Cardiac fibroblast (primary cell): ENCODE results near the gene SLIT3.
"Not testable (repeated sequence)": the region's sequence is repeated elsewhere in the genome, so short reads cannot be mapped to it uniquely, and the experiment has no call there.

ENCODE experiments used
- DNase-seq, 2 donors: peaks; one replicate each; pipeline versions ENCODE4 v3.0.0 to v3.0.0-alpha.2; 2010; ENCODE audit warnings: low read depth in 2 of 2
- H3K4me3 ChIP-seq, 2 donors: replicated peaks in 1 of 2; 1 replicate in 1 of 2; 2 replicates in 1 of 2; pipeline ENCODE4 v1.5.1; 2011; ENCODE audit warnings: low read depth in 2 of 2, low read length in 2 of 2, mild to moderate bottlenecking in 2 of 2, moderate library complexity in 1 of 2
- CTCF ChIP-seq: IDR thresholded peaks from one replicate; pipeline ENCODE4 v1.5.1; 2011; ENCODE audit warnings: low read depth, mild to moderate bottlenecking, low read length, inconsistent platforms

The SLIT3 gene

DNA sequence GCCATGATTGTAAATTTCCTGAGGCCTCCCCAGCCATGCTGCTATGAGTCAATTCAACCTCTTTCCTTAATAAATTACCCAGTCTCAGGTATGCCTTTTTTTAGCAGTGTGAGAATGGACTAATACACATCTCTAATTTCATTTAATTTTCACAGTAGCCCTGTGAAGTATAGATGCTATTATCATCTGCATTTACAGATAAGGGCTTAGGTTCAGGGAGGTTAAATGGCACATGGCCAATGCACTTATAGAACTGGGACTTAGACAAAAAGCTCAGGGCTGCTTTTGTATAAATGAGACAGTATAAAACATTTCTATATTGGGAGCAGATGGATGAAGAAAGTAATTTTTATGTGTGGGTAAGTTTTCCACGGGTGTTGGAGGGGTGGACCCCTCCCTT lies 658.9 kb downstream of the SLIT3 start:
- no peak overlapping the region for H3K4me3 ChIP-seq
- TF ChIP-seq CTCF = no peak
- no peak for DNase-seq

DNA sequence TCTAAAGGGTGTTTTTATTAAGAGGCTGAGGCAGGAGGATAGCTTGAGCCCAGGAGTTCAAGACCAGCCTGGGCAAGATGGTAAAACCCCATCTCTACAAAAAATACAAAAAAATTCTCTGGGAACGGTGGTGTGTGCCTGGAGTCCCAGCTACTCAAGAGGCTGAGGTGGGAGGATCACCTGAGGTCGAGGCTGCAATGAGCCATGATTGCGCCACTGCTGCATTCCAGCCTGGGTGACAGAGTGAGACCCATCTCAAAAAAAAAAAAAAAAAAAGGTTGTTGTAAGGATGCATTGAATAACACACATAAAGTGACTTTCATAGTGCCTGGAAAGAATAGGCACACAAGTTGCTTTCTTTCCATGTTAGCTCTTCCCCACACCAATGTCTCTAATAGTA lies 662.1 kb downstream of the SLIT3 start:
- not testable (repeated sequence) for H3K4me3 ChIP-seq, DNase-seq

- no peak for TF ChIP-seq CTCF
- no peak overlapping the region for H3K4me3 ChIP-seq
Measured at GRCh38 chr5:168637793-168638192, 663.1 kb downstream of the SLIT3 start.

DNA sequence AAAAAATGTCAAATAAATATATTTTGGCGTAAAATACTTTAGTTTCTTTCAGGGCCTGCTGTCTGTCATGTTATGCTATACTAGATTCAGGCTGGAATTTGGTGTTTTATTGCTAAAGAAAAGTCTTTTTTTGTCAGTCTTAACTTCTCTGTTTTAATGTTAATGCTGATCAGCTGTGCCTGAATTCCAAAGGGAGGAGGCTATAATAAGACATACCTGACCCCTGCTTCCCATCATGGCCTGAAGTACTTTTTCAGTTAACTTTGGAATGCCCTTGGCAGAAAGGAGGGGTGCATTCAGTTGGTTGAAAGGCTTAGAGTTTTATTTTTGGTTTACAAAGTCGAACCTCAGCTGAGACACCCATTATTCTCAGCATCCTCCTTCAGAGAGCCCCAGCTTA lies 663.7 kb downstream of the SLIT3 start:
- H3K4me3 ChIP-seq = no peak overlapping the region
- TF ChIP-seq CTCF = no peak
- DNase-seq = no peak

More at GRCh38 chr5:168637793-168638192, 663.1 kb downstream of the SLIT3 start:
- no peak for DNase-seq

GRCh38 chr5:168630958-168631357 lies 670.0 kb downstream of the SLIT3 start:
- DNase-seq, H3K4me3 ChIP-seq: not testable (repeated sequence)

DNA sequence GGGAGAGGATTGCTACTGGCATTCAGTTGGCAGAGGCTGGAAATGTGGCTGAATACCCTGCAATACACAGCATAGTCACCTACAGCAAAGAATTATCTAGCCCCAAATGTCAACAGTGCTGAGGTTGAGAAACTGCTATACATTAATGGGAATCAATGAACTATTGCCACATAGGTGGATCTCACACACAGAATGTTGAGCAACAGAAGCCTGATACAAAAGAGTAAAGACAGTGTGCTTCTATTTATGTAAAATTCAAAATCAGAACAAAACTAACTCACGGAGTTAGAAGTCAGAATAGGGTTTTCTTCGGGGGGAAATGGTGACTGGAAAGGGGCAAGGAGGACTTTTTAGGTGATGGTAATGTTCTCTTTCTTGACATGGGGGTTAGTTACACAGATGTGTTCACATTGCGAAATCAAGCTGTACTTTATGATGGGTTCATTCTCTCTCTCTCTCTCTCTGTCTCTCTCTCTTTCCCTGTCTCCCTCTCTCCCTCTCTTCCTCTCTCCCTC lies 676.0 kb downstream of the SLIT3 start:
- H3K4me3 ChIP-seq = no peak overlapping the region
- TF ChIP-seq CTCF = no peak
- DNase-seq = peak in 1 of 2 donors; percentile 18

DNA sequence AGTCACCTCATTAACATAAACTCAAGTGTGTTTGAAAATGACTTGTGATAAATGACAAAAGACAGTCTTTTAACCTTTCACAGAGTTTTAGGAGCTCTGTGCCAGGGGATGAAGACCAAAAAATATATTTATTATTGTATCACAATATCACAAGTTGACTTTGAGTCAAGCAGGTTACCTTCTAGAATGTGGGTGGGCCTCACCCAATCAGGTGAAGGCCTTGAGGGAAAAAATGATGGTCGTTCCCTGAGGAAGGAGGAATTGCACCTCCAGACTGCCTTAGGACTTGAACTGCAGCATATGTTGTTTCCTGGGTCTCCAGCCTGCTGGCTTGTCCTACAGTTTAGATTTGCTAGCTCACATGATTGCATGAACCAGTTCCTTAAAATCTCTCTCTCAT lies 680.1 kb downstream of the SLIT3 start:
- no peak overlapping the region for H3K4me3 ChIP-seq
- no peak for DNase-seq
- TF ChIP-seq CTCF = no peak

GRCh38 chr5:168614661-168615060 lies 686.3 kb downstream of the SLIT3 start:
- H3K4me3 ChIP-seq = no peak overlapping the region
- no peak for TF ChIP-seq CTCF
- no peak for DNase-seq
